A549 (cell line): ENCODE results near the gene LBHD2.

ENCODE experiments used
- BHLHE40 ChIP-seq: IDR thresholded peaks from 2 replicates; pipeline ENCODE4 v1.6.1; 2012; ENCODE audit warnings: low read depth, low read length, inconsistent platforms
- POLR2A ChIP-seq: IDR thresholded peaks from 2 replicates; pipeline ENCODE4 v1.6.1; 2012; ENCODE audit warnings: mild to moderate bottlenecking, low read length
- ZFP36 ChIP-seq: fragments of 450-650 bp; IDR thresholded peaks from 2 replicates; pipeline ENCODE4 v1.6.1; 2014; ENCODE audit warnings: borderline replicate concordance; ENCODE audit not compliant: partially characterized antibody

GRCh38 chr14:103078860-103079587, 5.0 kb upstream of the LBHD2 start:
- TF ChIP-seq BHLHE40 (no peak), ZFP36 (no peak), POLR2A (no peak)
